NCI-H510A treated with DMSO at 0.1 percent for 48 hours (cell line): ENCODE data around the gene NSD1.
"Not testable (repeated sequence)": the region's sequence is repeated elsewhere in the genome, so short reads cannot be mapped to it uniquely, and the experiment has no call there.

Experiments
- DNase-seq: peaks from one replicate; lab custom pipeline; 2025; lab: John Stamatoyannopoulos, UW

The NSD1 gene

DNA sequence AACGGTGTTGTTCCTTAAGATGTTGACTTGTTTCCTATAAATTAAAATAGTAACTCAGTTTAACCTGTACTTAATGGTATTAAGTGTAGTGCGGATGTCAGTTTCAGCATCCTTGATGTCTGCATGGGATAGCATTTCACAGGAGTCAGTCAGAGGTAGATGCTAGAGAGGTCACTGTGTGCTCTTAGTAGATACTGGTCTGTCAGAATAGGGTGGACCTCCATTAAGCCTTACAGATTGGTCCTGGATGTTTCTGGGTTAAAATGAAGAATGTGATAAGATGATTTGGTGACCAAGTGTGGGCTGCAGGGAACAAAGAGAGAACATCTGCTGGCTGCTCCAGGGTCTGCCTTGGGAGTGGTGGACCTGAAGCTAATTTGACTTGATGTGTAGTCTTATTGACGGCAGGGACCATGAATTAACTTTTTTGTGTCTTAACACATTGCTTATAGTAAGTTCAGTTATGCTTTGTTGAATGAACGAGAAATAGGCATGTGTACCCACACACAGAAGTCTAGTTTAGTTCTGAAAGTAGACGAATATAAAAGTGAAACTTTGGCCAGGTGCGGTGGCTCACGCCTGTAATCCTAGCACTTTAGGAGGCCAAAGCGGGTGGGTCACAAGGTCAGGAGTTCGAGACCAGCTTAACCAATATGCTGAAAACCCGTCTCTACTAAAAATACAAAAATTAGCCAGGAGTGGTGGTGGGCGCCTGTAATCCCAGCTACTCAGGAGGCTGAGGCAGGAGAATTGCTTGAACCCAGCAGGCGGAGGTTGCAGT, 157.4 kb downstream of the NSD1 start:
- DNase-seq, result no peak

- no peak for DNase-seq
Measured at GRCh38 chr5:177291735-177292134, 158.2 kb downstream of the NSD1 start.

DNA sequence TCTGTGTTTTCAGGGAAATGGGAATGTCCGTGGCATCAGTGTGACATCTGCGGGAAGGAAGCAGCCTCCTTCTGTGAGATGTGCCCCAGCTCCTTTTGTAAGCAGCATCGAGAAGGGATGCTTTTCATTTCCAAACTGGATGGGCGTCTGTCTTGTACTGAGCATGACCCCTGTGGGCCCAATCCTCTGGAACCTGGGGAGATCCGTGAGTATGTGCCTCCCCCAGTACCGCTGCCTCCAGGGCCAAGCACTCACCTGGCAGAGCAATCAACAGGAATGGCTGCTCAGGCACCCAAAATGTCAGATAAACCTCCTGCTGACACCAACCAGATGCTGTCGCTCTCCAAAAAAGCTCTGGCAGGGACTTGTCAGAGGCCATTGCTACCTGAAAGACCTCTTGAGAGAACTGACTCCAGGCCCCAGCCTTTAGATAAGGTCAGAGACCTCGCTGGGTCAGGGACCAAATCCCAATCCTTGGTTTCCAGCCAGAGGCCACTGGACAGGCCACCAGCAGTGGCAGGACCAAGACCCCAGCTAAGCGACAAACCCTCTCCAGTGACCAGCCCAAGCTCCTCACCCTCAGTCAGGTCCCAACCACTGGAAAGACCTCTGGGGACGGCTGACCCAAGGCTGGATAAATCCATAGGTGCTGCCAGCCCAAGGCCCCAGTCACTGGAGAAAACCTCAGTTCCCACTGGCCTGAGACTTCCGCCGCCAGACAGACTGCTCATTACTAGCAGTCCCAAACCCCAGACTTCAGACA, 160.4 kb downstream of the NSD1 start:
- DNase-seq, result no peak

DNA sequence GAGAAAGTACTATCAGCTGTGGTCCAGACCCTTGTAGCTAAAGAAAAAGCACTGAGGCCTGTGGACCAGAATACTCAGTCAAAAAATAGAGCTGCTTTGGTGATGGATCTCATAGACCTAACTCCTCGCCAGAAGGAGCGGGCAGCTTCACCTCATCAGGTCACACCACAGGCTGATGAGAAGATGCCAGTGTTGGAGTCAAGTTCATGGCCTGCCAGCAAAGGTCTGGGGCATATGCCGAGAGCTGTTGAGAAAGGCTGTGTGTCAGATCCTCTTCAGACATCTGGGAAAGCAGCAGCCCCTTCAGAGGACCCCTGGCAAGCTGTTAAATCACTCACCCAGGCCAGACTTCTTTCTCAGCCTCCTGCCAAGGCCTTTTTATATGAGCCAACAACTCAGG, 161.1 kb downstream of the NSD1 start:
- DNase-seq, result no peak

- DNase-seq, result no peak
Measured at GRCh38 chr5:177295924-177296323, 162.4 kb downstream of the NSD1 start.

- no peak for DNase-seq
Measured at GRCh38 chr5:177296581-177296980, 163.0 kb downstream of the NSD1 start.

- no peak for DNase-seq
Measured at GRCh38 chr5:177297922-177298321, 164.3 kb downstream of the NSD1 start.

DNA sequence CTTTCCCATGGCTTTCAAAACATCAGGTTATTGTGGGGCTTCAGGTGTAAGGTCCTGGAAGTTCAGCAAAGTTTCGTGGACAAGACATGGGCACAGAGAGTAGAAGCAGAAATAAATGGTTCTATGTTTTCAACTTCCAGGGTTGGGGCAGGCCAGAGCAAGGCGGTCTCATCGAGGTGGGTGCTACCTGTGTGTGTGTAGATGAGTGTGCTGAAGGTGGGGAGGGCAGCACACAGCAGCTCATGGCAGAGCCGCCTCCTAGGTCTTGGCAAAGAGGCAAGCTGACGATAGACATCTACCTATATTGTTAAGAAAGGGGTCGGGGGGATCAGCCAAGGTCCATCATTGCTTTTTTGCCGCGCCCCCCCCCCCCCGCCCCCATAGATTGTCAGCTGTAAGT, 166.1 kb downstream of the NSD1 start:
- no peak for DNase-seq

DNA sequence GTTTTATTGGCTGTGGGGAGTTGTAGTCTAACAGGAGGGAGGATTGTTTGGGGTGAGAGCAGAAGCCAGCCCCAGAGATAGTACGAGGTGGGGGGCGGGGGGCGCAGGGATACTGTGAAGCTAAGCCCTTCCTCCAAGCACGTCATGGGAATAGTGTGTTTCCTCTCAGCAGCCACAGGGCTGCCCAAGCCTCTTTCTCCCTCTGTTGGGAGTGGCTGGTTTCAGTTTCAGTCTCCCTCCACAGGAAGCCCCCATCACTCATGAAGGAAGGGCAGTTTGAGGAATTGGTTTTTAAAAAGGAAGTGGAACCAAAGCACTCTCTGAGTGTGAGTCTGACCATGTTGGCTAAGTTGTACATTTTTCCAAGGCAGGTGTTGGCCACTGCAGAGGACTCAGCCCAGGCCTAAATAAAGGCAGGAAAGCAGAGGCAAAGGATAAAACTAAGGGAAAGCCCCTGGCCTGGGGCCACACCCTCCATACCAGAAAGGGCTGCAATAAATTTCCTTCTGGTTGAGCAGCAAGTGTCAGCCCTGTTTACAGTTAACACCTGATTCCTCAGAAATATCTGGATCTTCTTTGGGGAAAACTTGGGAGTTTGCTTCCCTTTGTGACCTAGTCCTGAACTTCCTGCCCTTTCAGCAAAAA, 166.8 kb downstream of the NSD1 start:
- DNase-seq, result no peak

DNA sequence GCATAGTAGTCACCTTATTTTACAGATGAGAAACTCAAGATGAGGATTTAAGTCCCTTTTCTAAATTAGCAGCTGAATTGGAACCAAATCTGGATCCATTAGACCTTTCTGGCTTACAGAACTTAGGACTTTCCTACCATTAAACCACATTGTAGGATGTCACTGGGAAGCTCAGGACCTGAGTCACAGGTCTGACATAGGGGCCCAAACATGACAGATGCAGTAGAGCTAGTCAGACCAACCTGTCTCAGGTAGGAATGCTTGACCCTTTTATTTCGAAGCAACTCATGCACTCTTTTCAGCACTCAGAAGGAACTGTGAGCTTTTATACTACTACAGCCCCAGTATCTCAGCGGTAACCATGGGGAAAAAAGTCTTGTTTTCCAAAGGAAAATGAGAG, 167.4 kb downstream of the NSD1 start:
- no peak for DNase-seq

- DNase-seq, result peak; percentile 85
Measured at GRCh38 chr5:177301503-177302165, 168.1 kb downstream of the NSD1 start.

DNA sequence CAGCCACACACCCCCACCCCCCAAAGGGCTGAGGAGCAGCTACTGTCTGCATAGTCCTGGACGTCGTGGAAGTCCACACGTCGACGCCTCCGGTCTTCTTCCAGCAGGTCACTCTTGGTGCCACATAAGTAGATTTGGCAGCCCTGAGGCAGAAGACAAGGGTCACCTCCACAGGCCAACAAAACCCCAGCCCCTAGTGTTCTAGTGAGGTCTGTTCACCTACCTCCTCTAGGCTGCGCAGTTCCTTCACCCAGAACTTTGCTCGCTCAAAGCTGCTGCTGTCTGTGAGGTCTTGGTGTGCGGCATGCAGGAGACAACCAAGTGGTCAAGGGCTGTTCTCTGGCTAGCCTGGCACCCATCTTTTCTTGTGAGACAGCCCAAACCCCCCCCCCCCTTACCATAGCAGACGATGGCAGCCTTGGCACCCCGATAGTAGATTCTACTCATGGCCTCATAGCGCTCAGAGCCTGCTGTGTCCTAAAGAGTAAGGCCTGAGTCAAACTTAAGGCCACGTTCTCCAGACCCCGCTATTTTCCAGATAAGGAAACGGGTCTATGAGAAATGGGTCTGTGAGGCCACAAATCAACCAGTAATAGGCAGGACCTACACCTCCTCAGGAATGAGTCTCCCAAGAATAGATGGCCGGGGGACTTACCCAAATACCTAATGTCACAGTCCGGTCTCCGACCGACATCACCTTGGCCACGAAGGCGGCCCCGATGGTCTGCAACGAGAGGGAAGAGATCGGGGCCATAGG, 169.0 kb downstream of the NSD1 start:
- no peak for DNase-seq

DNA sequence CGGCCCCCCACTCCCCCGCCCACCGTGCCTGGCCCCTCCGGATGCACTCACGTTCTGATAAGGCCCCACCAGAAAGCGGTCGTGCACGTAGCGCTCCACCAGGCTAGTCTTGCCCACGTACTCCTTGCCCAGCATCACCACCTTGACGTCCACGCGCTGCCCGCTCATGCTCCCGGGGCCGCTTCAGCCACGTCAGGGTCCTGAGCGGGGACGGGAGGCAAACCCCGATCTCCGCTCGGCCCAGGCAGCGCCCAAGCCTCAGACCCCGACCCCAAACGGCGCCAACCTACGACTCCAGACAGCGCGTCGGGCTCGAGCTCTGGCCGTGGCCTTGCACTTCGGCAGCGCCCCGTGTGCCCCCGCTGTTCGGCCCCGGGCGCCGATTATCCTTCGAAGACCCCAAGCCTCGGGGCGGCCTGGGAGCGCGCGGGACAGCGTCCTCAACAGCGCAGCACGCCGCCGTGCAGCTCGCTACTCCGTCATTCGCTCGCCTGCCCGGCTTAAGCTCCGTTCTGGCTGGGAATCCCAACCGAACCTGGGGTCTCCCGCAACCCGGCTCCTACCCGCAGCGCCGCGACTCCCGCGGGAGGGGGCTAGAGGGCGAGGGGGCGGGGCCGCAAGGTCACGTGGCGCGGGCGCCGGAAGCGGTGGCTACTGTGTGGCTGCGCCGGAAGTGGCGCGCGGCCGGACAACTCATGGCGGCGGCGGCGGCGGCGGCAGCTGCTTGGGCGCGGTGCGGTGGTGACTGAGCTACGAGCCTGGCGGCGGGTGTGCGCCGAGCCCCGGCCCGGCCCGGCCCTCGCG, 169.8 kb downstream of the NSD1 start, which contains the start of the genes PRELID1 and RAB24:
Gene PRELID1, plus strand, starts transcription at position 679 of the 804 bp plus-strand sequence. CDS start 187 bp downstream, outside the sequence.
Gene RAB24, minus strand, starts transcription at position 599 of the 804 bp plus-strand sequence. Its CDS starts 431 bp downstream, at position 168.
- DNase-seq, result peak; percentile 30

GRCh38 chr5:177303925-177304391, 170.4 kb downstream of the NSD1 start:
- no peak for DNase-seq

DNA sequence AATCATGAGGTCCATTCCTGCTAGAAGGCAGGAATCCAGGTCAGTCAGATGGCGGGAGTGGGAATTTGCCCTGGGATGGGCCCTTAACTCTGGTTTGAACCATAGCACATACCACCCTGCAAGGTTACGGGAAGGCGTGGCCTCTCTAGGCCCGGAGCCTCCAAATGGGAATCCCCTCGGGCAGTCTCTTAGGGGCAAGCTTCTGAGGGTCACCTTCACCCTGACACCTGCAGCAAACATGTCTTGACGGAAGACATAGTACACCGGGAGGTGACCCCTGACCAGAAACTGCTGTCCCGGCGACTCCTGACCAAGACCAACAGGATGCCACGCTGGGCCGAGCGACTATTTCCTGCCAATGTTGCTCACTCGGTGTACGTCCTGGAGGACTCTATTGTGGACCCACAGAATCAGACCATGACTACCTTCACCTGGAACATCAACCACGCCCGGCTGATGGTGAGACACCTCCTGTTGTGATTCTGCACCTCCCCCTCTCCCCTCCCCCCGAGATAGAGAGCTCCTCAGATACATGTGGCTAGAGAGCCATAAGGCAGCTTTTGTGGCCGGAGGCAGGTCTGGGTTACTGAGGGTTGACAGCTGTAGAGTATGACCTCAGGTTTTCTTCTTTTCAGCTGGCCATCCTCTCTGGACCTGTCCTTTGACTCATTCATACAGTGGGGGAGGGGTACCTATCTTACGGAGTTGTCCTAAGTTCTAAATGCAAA, 171.0 kb downstream of the NSD1 start:
- no peak for DNase-seq

- DNase-seq, result not testable (repeated sequence)
Measured at GRCh38 chr5:177306103-177306640, 172.6 kb downstream of the NSD1 start.

DNA sequence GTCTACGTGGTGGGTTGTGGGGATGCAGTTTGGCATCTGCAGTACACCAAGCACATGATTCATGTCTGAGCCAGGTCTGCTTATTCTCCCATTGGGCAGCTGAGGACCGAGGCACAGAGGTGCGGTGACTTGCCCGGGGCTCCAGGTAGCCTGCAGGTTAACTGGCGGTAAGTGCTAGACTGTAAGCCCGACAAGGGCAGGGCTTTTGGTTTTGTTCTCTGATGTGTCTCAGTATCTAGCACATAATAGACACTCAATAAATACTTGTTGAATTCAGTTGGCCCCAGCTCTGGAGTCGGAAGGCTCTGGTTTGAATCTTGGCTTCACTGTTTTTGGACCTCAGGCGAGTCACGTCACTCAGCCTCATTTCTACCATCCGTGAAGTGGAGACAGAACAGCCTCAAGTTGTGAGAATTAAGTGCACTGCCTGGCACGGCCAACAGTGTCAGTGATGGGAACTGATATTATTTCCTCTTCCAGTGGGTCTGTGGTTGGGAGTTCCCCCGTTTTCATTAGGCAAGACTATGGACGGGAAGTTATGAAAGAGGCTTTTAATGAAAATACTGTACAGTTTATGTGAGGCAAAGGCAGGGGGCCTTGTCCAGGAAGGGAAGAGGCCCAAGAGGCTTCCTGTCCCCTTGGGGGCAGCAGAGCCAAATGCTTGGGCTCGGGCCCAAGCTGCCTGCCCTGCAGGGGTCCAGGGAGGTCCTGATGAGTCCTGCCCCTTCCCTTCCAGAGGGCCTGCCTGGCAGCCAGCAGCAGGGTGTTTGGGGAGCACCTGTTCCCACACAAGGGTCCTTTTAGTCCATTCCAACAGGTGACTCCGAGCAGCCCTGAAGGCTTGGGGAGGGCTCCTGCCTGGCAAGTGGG, 173.3 kb downstream of the NSD1 start:
- DNase-seq, result no peak
